ENCODE results near the gene MAPK14. TPM values are rescaled to one million over a fixed set of nuclear protein-coding genes. Genes with fewer than 3 reads are reported as not detected.

MAPK14 gene
- total and polyA plus RNA-seq, 2 of the 4 experiments (the other 2 are of a cell fraction) = 28.4 to 74.4 TPM

- no peak overlapping the region for H3K27ac ChIP-seq (ENCODE audit: insufficient read depth, low read length)
- intact Hi-C loops (cut with micrococcal nuclease) = no loop called here
- no peak overlapping the region; a peak in 1 of 4 replicates for H4K8ac ChIP-seq (ENCODE audit: low read depth in 2 of 2, low read length in 2 of 2)
- peaks cover 0 to 12% of the 10 kb centered on the region in 2 experiments; a peak in 1 of 4 replicates for H3K79me1 ChIP-seq (ENCODE audit: low read depth in 1 of 2, low read length in 2 of 2)
- no peaks in the 10 kb centered on the region for H3K36me3 ChIP-seq (ENCODE audit: control insufficient read depth, insufficient read depth, low read length)
- peak overlapping the region; percentile 95 for H2BK120ac ChIP-seq (ENCODE audit: low read depth, low read length)
- H3K9ac ChIP-seq (ENCODE audit: low read depth, low read length) = no peak overlapping the region
- ATAC-seq (ENCODE audit: low read depth) (no peak), DNase-seq (no peak)
- peak overlapping the region; percentile 95 for H2AK5ac ChIP-seq (ENCODE audit: low read depth, low read length)
- 100% methylated on average over 2 of the region's 8 CpGs; no CpG with 5 or more reads in 1 of the 2 experiments for WGBS, 2 experiments (ENCODE audit: extremely low coverage in 2 of 2, insufficient read length in 1 of 2)
- no peaks in the 10 kb centered on the region for H3K27me3 ChIP-seq (ENCODE audit: control insufficient read depth, insufficient read depth, low read length)
- TF ChIP-seq RFX5 (IDR thresholded peaks at IDR 0.05; ENCODE audit: low read depth, low read length) (no peak), ELK1 (IDR thresholded peaks at IDR 0.05; ENCODE audit: borderline replicate concordance, low read depth, low read length) (no peak), NFE2L2 (IDR thresholded peaks at IDR 0.05; ENCODE audit: low read depth, low read length) (no peak), CTCF (conservative IDR thresholded peaks at IDR 0.05; ENCODE audit: low read depth, low read length) (no peak), CEBPB (IDR thresholded peaks at IDR 0.05; ENCODE audit: low read depth, low read length) (no peak), CHD1 (IDR thresholded peaks at IDR 0.05; ENCODE audit: low read depth, low read length) (no peak), MAZ (IDR thresholded peaks at IDR 0.05; ENCODE audit: borderline replicate concordance, low read depth, low read length) (no peak), SMC3 (IDR thresholded peaks at IDR 0.05; ENCODE audit: low read depth, low read length) (no peak), POLR2A (IDR thresholded peaks at IDR 0.05; ENCODE audit: low read depth, low read length) (no peak), MAFK (IDR thresholded peaks at IDR 0.05; ENCODE audit: low read depth, low read length) (no peak), RCOR1 (IDR thresholded peaks at IDR 0.05; ENCODE audit: insufficient replicate concordance, low read length) (no peak), USF2 (IDR thresholded peaks at IDR 0.05; ENCODE audit: low read depth, low read length) (no peak), RAD21 (IDR thresholded peaks at IDR 0.05; ENCODE audit: low read length) (no peak), FOS (IDR thresholded peaks at IDR 0.05; ENCODE audit: low read depth, low read length) (no peak), MXI1 (IDR thresholded peaks at IDR 0.05; ENCODE audit: borderline replicate concordance, low read depth, low read length) (no peak), BHLHE40 (IDR thresholded peaks at IDR 0.05; ENCODE audit: low read depth, low read length) (no peak)
- peaks cover 27% of the 10 kb centered on the region for H3K9me1 ChIP-seq (ENCODE audit: insufficient read depth, low read length)
- H2BK20ac ChIP-seq (ENCODE audit: low read depth, low read length) = no peak overlapping the region
- H2BK5ac ChIP-seq (ENCODE audit: low read depth, low read length, poor library complexity, severe bottlenecking) = no peak overlapping the region
- in situ Hi-C loops (cut with MboI; ENCODE audit: low sequenced_read_pairs) = loop anchor here (5.0 kb wide), 1 partner anchor 232 kb away; no protein-coding TSS in a partner anchor
- H4K20me1 ChIP-seq (ENCODE audit: insufficient read depth, low read length) = no peaks in the 10 kb centered on the region
- BruUV-seq (replicated peaks) = no TSS peak
- H4K91ac ChIP-seq (ENCODE audit: insufficient read depth, low read depth, low read length) = 0 out of 2 replicates have a peak overlapping the region, but pooled peaks have one; percentile 76
- H3K23ac ChIP-seq (ENCODE audit: low read depth, low read length) = no peak overlapping the region
- H3K18ac ChIP-seq (ENCODE audit: low read depth, low read length) = no peak overlapping the region
- H2BK15ac ChIP-seq (ENCODE audit: low read depth, low read length) = peak overlapping the region; percentile 81; the same call in 1 of the 3 replicates
- dilution Hi-C loops (cut with HindIII; ENCODE audit: low sequenced_read_pairs, unreplicated experiment) = no loop called here
- no peak overlapping the region for H4K5ac ChIP-seq (ENCODE audit: low read depth, low read length)
- H3K56ac ChIP-seq (ENCODE audit: extremely low read depth, insufficient read depth, low read length) = no peak overlapping the region
- ChIA-PET POLR2A (ENCODE audit: unreplicated experiment) (no interaction called here), CTCF (no interaction called here)
- H3K4me2 ChIP-seq (ENCODE audit: low read depth, low read length) = no peak overlapping the region
- no peak overlapping the region for H2AFZ ChIP-seq (replicated peaks; ENCODE audit: low read length, poor library complexity)
- H3K4me3 ChIP-seq (ENCODE audit: insufficient read depth, low read depth, low read length) = no peak overlapping the region
- H3K9me3 ChIP-seq (ENCODE audit: control insufficient read depth, insufficient read depth, low read length) = no peaks in the 10 kb centered on the region
- no peak overlapping the region for H3K4ac ChIP-seq (ENCODE audit: low read depth, low read length)
- H3K4me1 ChIP-seq (ENCODE audit: control insufficient read depth, insufficient read depth, low read length) = peaks cover 26% of the 10 kb centered on the region
- H3K14ac ChIP-seq (replicated peaks; ENCODE audit: low read depth, low read length) = no peak overlapping the region
- H2AK9ac ChIP-seq (replicated peaks; ENCODE audit: low read depth, low read length, poor library complexity) = peak overlapping the region; percentile 73
These were observed 98.0 kb downstream of the MAPK14 start for GRCh38 chr6:36125575-36125974.
